Naive B cell (primary cell): ENCODE data around the gene RASGRP1. TPM values are rescaled to one million over a fixed set of nuclear protein-coding genes. Genes with fewer than 3 reads are reported as not detected.
A peak's percentile ranks its signal among the peaks of the same experiment; 100 is the strongest.

Source experiments
- ATAC-seq, 2 donors: fragments of 150-1000 bp; cut with Tn5 transposase; 2 replicates each; pipeline ENCODE4 v1.10.0; 2021; ENCODE audit warnings: low read depth in 2 of 2, mild to moderate bottlenecking in 2 of 2, moderate library complexity in 2 of 2
- DNase-seq: peaks from one replicate; pipeline ENCODE4 v3.0.0; 2022
- H3K27ac Mint-ChIP-seq, 6 donors: one replicate each; pipeline ENCODE4 v1.8.0; 2020 to 2022; ENCODE audit warnings: mild to moderate bottlenecking in 6 of 6, mixed read lengths in 6 of 6, moderate library complexity in 5 of 6, inconsistent platforms in 2 of 6
- H3K27me3 Mint-ChIP-seq, 3 donors: one replicate each; pipeline ENCODE4 v1.8.0; 2021 to 2022; ENCODE audit warnings: mixed read lengths in 3 of 3, mild to moderate bottlenecking in 1 of 3
- H3K36me3 Mint-ChIP-seq, 2 donors: one replicate each; pipeline ENCODE4 v1.8.0; 2020 to 2022; ENCODE audit warnings: mixed read lengths in 2 of 2, inconsistent platforms in 1 of 2, mild to moderate bottlenecking in 1 of 2
- H3K4me1 Mint-ChIP-seq, 3 donors: one replicate each; pipeline ENCODE4 v1.8.0; 2020 to 2022; ENCODE audit warnings: mixed read lengths in 3 of 3, inconsistent platforms in 1 of 3, mild to moderate bottlenecking in 1 of 3, moderate library complexity in 1 of 3
- H3K4me3 Mint-ChIP-seq, 8 donors: one replicate each; pipeline ENCODE4 v1.8.0; 2020 to 2022; ENCODE audit warnings: mild to moderate bottlenecking in 8 of 8, mixed read lengths in 8 of 8, moderate library complexity in 8 of 8, inconsistent platforms in 2 of 8
- H3K9me3 Mint-ChIP-seq, 7 donors: one replicate each; pipeline ENCODE4 v1.8.0; 2020 to 2022; ENCODE audit warnings: mixed read lengths in 7 of 7, mild to moderate bottlenecking in 5 of 7, inconsistent platforms in 2 of 7, moderate library complexity in 1 of 7
- polyA plus RNA-seq, 6 donors: library from polyadenylated mRNA; unstranded; fragments of 300-500 nt; fragmentation: Illumina TruSeq; gene quantifications; one replicate each; pipeline ENCODE4 v1.2.3, GENCODE V29; 2021; ENCODE audit warnings: low read depth in 6 of 6

Gene RASGRP1
- polyA plus RNA-seq, 6 donors from 2014 or later, result 2.9 to 23.4 (median 10.2) TPM

DNA sequence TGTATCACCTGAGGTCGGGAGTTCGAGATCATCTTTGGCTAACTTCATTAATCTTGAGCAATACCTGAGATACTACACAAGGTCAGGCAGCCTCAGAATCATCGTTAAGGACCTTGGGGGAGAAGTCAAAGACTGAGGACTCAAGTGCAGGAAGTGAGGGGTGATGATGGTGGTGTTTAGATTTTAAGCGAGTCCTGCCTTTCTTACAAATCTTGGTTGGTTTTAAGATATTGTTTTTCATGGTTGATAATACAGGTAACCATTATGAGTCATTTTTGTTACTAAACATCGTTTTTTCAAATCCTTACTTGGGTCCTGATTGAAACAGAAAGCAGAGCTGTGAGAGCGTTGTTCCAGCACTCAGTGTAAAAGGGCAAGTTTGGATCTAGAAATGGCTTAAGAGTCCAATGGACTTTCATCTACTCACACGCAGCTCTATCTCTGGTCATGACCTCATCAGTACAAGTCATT is 4.1 kb downstream of the RASGRP1 start:
- DNase-seq (no peak), ATAC-seq (no peak)
- H3K4me3 Mint-ChIP-seq, result peak overlapping the region in 1 of 8 donors; percentile 42
- no peaks in the 10 kb centered on the region for H3K27me3 Mint-ChIP-seq
- H3K9me3 Mint-ChIP-seq, result no peaks in the 10 kb centered on the region
- H3K27ac Mint-ChIP-seq, result peak overlapping the region in 1 of 6 donors; percentile 83
- H3K4me1 Mint-ChIP-seq, result peaks cover 39 to 71% (median 44%) of the 10 kb centered on the region in 3 donors
- peaks cover 9 to 17% of the 10 kb centered on the region in 2 donors for H3K36me3 Mint-ChIP-seq

DNA sequence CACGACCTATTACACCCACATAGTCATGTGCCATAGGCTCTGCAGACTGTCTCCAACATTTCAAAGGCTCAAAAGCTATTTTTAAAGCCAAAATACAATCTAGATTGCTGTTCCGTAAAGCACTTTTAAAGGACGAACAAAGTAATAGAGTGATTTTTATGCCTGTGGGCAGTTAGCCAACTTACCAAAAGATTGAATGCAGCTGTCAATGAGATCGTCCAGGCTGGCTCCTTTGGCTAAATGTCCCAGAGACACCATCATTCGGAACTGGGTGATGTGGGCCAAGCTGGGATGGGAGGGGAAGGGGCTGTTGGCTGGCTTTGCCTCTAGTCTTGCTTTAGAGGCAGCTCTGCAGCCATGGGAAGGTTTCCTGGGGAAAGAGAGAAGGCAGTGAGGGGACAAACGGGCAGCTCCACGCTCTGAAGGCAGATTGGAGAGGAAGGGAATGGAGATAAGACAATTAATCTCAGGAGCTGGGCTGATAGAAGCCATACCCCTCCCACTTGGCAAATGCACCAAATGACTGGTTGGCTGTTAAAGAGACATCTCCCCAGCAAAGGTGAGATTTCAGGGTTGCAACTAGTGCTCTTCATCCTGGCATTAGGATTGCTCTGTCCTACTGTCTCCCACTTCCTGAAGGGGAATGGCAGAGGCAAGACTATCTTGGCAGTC is 4.8 kb downstream of the RASGRP1 start:
- Mint-ChIP-seq H3K36me3 (peaks cover 9 to 17% of the 10 kb centered on the region in 2 donors), H3K9me3 (no peaks in the 10 kb centered on the region), H3K4me1 (peaks cover 35 to 69% (median 42%) of the 10 kb centered on the region in 3 donors), H3K27me3 (no peaks in the 10 kb centered on the region), H3K27ac (peak overlapping the region in 2 of 6 donors; percentile 29 to 35), H3K4me3 (peak overlapping the region in 1 of 8 donors; percentile 47)
- ATAC-seq (no peak), DNase-seq (no peak)

- H3K4me3 Mint-ChIP-seq, result peak overlapping the region in 3 of 8 donors; percentile 11 to 68 (median 45)
- peak overlapping the region in 3 of 6 donors; percentile 29 to 84 (median 49) for H3K27ac Mint-ChIP-seq
- H3K4me1 Mint-ChIP-seq, result peaks cover 35 to 68% (median 44%) of the 10 kb centered on the region in 3 donors
- H3K36me3 Mint-ChIP-seq, result peaks cover 9 to 17% of the 10 kb centered on the region in 2 donors
- no peaks in the 10 kb centered on the region for H3K9me3 Mint-ChIP-seq
- ATAC-seq, result no peak
- DNase-seq, result no peak
- H3K27me3 Mint-ChIP-seq, result no peaks in the 10 kb centered on the region
These were observed 5.5 kb downstream of the RASGRP1 start for GRCh38 chr15:38559131-38559530.

DNA sequence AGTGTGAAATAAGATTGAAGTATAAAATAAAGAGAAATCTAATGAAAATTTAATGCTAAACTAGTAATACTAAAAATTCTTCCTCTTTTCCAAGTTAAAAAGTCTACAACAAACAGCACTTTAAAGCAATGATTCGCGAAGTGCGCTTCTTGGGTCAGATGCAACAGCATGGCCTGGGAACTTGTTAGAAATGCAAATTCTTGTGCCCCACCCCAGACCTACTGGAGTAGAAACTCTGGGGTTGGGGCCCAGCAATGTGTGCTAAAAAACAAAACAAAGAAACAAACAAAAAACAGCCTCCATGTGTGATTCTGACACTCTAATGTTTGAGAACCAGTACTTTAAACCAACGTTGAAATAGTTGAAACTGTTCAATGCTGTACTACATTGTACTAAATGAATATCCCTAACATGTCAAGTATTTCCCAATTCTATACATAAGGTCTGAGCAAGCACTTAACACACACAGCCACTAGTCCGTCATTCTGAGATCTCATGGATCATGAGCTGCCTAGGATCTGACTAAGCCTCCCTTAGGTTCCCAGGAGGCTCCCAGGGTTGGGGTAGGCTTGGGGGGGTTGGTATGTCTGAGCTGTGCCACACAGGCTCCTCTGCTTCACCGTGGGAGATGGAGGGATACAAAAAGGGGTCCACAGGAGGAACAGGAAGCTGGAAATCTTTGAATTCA is 6.1 kb downstream of the RASGRP1 start:
- H3K27ac Mint-ChIP-seq, result peak overlapping the region in 5 of 6 donors; percentile 22 to 94 (median 71)
- H3K9me3 Mint-ChIP-seq, result no peaks in the 10 kb centered on the region

DNA sequence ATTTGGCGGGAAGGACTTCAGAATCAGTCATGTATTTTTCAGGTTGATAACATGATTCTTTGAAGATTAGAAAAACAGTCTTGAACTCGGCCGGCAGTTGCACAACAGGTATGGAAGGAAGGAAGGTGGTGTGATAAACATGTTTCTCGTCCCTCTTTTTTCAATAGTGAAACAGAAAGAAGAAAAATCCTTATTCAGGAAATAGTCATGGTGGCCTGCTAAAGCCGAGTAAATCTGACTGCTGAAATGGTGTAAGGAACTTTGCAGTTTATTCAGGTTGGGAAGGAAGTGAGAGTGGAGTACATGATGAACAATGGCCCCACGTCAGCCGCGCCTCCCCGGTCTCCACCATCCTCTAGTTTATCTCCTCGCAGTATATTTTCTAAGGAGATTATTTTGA is 6.7 kb downstream of the RASGRP1 start:
- Mint-ChIP-seq H3K36me3 (peaks cover 13 to 17% of the 10 kb centered on the region in 2 donors), H3K9me3 (no peaks in the 10 kb centered on the region), H3K4me3 (peak overlapping the region in 4 of 8 donors; percentile 2 to 85 (median 77)), H3K27ac (peak overlapping the region in 5 of 6 donors; percentile 38 to 94 (median 74)), H3K27me3 (no peaks in the 10 kb centered on the region), H3K4me1 (peaks cover 28 to 68% (median 39%) of the 10 kb centered on the region in 3 donors)
- peak in 1 of 2 donors; percentile 37 for ATAC-seq
- DNase-seq, result no peak

More for the DNA sequence above, 6.1 kb downstream of the RASGRP1 start:
- Mint-ChIP-seq H3K4me1 (peaks cover 30 to 64% (median 40%) of the 10 kb centered on the region in 3 donors), H3K27me3 (no peaks in the 10 kb centered on the region), H3K36me3 (peaks cover 9 to 17% of the 10 kb centered on the region in 2 donors), H3K4me3 (peak overlapping the region in 4 of 8 donors; percentile 63 to 85 (median 77))
- peak; percentile 21 to 34 for ATAC-seq
- no peak for DNase-seq

DNA sequence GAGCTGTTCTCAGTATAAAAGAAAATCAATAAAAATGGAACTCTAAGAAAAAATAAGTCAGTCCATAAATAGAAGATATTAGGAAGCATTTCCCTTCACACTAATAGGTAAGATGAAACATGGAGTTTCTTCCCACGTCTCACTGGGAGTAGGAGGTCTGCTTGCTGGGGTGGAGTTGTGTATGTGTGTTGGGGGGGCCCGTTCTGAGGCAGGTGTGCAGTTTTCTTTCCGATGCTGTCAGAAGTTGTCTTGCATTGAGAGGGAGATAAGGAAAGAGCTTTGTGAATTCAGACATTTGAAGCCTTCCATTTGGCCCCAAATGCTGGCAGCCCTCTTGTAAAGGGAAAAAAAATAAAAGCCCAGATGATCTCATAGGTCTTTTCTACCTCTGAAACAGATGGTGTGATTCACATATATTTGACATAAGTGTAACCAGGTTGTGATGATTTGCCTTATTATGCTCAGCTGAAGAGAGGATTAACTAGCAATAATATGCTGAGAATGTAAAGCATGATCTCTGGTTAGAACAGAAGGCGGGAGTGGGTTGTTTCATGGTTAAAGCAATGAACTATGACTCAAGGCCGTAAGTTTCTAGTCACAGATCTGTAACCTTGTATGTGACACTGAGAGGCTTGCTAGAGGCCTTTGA is 8.8 kb downstream of the RASGRP1 start:
- Mint-ChIP-seq H3K4me3 (no peak overlapping the region), H3K36me3 (peaks cover 13 to 17% of the 10 kb centered on the region in 2 donors), H3K27ac (peak overlapping the region in 3 of 6 donors; percentile 29 to 77 (median 76)), H3K9me3 (no peaks in the 10 kb centered on the region), H3K4me1 (peaks cover 21 to 51% (median 30%) of the 10 kb centered on the region in 3 donors), H3K27me3 (no peaks in the 10 kb centered on the region)
- DNase-seq, result no peak
- no peak for ATAC-seq

DNA sequence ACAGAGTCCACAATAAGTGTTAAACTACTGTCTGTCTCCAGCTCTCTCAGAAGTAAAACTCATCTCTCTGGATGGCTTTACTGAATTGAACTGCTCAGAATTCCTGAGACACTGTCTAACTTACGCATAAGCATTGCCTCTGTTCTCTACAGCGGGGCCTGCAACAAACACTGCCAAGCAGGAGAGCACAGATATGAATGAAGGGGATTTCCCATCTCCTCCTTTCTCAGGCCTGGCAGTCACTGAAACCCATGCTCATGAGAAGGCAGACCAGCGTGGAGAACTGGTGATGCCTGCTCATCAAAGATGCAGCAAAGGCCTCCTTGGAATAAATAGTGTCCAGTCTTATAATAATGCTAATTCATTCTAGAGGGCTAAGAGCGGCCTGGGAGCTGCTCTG is 10.3 kb downstream of the RASGRP1 start:
- no peaks in the 10 kb centered on the region for H3K27me3 Mint-ChIP-seq
- H3K27ac Mint-ChIP-seq, result no peak overlapping the region
- H3K36me3 Mint-ChIP-seq, result peaks cover 8 to 15% of the 10 kb centered on the region in 2 donors
- no peak overlapping the region for H3K4me3 Mint-ChIP-seq
- ATAC-seq (peak in 1 of 2 donors; percentile 37), DNase-seq (no peak)
- H3K4me1 Mint-ChIP-seq, result peaks cover 20 to 44% (median 27%) of the 10 kb centered on the region in 3 donors
- no peaks in the 10 kb centered on the region for H3K9me3 Mint-ChIP-seq

DNA sequence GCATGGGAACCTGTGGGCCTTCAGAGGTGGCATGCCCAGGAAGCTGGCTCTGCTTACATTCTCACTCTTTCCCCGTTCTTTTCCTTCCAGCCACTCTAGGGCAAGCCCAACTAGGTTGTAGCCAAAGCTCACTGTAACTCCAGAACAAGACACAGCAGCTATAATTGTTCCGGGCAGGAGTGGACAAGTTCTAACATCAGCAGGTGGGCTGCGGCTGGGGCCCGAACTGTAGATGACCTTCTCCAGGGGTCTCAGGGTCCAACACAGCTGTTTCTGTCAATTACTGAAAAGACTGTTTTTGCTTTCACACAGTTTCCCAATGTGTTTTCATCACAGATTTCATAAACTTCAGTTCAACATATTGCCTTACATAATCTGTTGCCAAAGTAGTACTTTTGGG is 11.5 kb downstream of the RASGRP1 start:
- ATAC-seq (no peak), DNase-seq (no peak)
- Mint-ChIP-seq H3K27ac (peak overlapping the region in 1 of 6 donors; percentile 51), H3K4me3 (no peak overlapping the region), H3K36me3 (peaks cover 4 to 15% of the 10 kb centered on the region in 2 donors), H3K9me3 (no peaks in the 10 kb centered on the region), H3K27me3 (no peaks in the 10 kb centered on the region), H3K4me1 (peaks cover 17 to 33% (median 17%) of the 10 kb centered on the region in 3 donors)

- Mint-ChIP-seq H3K4me1 (peaks cover 9 to 22% (median 11%) of the 10 kb centered on the region in 3 donors), H3K27ac (no peak overlapping the region), H3K27me3 (no peaks in the 10 kb centered on the region), H3K36me3 (peaks cover 4 to 9% of the 10 kb centered on the region in 2 donors), H3K9me3 (no peaks in the 10 kb centered on the region), H3K4me3 (no peak overlapping the region)
- DNase-seq (no peak), ATAC-seq (no peak)
These were observed 12.6 kb downstream of the RASGRP1 start for GRCh38 chr15:38551720-38552648.

- Mint-ChIP-seq H3K4me1 (peaks cover 8 to 21% (median 9%) of the 10 kb centered on the region in 3 donors), H3K27ac (peak overlapping the region in 1 of 6 donors; percentile 29), H3K4me3 (no peak overlapping the region), H3K36me3 (peaks cover 4 to 9% of the 10 kb centered on the region in 2 donors), H3K9me3 (no peaks in the 10 kb centered on the region), H3K27me3 (no peaks in the 10 kb centered on the region)
- ATAC-seq (no peak), DNase-seq (no peak)
These were observed 15.4 kb downstream of the RASGRP1 start for GRCh38 chr15:38549222-38549621.

DNA sequence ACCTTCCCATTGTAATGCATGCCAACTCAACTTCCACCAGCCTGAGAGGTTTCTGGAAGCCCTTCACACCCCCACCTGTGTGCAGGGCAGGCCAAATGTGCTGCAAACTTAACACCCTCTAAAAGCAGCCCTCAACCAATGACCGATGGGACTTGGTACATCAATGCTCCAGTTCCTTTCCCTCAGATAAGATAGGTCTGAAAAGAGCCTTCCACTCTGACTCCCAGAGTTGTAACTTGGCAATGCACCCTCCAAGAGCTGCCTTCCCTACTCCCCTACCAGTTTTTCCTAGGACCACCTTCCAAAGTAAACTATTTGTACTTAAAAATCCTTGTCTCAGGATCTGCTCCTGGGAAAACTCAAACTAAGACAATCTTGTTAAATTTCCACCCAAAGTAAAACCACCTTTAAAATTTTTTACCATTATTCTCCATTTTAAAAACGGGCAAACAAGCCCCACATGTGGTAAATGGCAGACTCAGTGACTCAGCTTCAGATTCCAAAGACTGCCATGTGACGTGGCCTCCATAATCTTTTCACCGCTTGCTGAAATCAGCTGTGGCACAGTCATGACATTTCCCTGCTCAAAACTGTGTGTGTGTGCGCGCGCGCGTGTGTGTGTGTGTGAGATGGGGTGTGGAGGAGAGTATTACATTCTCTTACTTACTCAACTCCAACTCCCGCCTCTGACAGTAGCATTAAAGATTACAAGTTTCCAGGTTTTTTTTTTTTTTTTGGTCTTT is 17.2 kb downstream of the RASGRP1 start:
- Mint-ChIP-seq H3K4me1 (peaks cover 5 to 16% (median 8%) of the 10 kb centered on the region in 3 donors), H3K27ac (peak overlapping the region in 1 of 6 donors; percentile 52)
- no peak for DNase-seq

DNA sequence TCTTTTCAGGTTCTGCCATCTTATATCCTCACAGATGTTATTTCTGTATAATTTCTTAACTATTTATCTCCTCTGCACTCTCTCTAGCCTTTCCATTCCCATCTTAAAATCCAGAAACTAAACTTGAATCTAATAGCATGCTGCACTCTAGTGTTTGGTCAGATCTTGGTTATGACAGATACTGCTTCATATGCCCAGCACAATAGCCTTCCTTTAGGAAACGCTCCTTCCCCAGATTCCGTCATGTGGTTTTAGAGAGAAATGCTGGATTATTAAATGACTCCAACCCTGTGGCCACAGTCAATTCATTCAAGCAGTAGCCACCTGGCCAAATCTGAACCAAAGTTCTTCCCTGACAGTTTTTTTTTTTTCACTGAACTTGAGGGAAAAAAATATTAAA is 19.4 kb downstream of the RASGRP1 start:
- H3K36me3 Mint-ChIP-seq, result peaks cover 0 to 9% of the 10 kb centered on the region in 2 donors
- DNase-seq, result no peak
- H3K9me3 Mint-ChIP-seq, result no peaks in the 10 kb centered on the region
- no peak for ATAC-seq
- H3K4me1 Mint-ChIP-seq, result peaks cover 5 to 29% (median 11%) of the 10 kb centered on the region in 3 donors
- no peak overlapping the region for H3K4me3 Mint-ChIP-seq
- H3K27ac Mint-ChIP-seq, result peak overlapping the region in 3 of 6 donors; percentile 29 to 74 (median 31)
- H3K27me3 Mint-ChIP-seq, result no peaks in the 10 kb centered on the region

More for the DNA sequence above, 17.2 kb downstream of the RASGRP1 start:
- Mint-ChIP-seq H3K36me3 (peaks cover 0 to 9% of the 10 kb centered on the region in 2 donors), H3K4me3 (no peak overlapping the region), H3K9me3 (no peaks in the 10 kb centered on the region), H3K27me3 (no peaks in the 10 kb centered on the region)
- ATAC-seq, result no peak
